ENCODE measurements around the gene MAP4K5. TPM values are rescaled to one million over a fixed set of nuclear protein-coding genes. Genes with fewer than 3 reads are reported as not detected.

Gene MAP4K5
- total and polyA plus RNA-seq, 2 of the 4 experiments (the other 2 are of a cell fraction) = 33.1 to 46.1 TPM

- no peak overlapping the region for H2BK120ac ChIP-seq (ENCODE audit: low read depth, low read length)
- H2AK9ac ChIP-seq (replicated peaks; ENCODE audit: low read depth, low read length, poor library complexity) = no peak overlapping the region
- no peak overlapping the region for H2AK5ac ChIP-seq (ENCODE audit: low read depth, low read length)
- no peak overlapping the region for H2BK5ac ChIP-seq (ENCODE audit: low read depth, low read length, poor library complexity, severe bottlenecking)
- H3K4me1 ChIP-seq (ENCODE audit: control insufficient read depth, insufficient read depth, low read length) = no peaks in the 10 kb centered on the region
- no peak overlapping the region for H4K5ac ChIP-seq (ENCODE audit: low read depth, low read length)
- no peak overlapping the region for H3K4me2 ChIP-seq (ENCODE audit: low read depth, low read length)
- H3K27ac ChIP-seq (ENCODE audit: insufficient read depth, low read length) = no peak overlapping the region
- H4K91ac ChIP-seq (ENCODE audit: insufficient read depth, low read depth, low read length) = no peak overlapping the region
- no peak overlapping the region for H2BK20ac ChIP-seq (ENCODE audit: low read depth, low read length)
- ChIA-PET POLR2A (ENCODE audit: unreplicated experiment) (no interaction called here), CTCF (no interaction called here)
- no peaks in the 10 kb centered on the region for H3K27me3 ChIP-seq (ENCODE audit: control insufficient read depth, insufficient read depth, low read length)
- no peaks in the 10 kb centered on the region; the same call in 1 of the 2 replicates for H3K36me3 ChIP-seq (ENCODE audit: control insufficient read depth, insufficient read depth, low read length)
- intact Hi-C loops (cut with micrococcal nuclease) (no loop called here), dilution Hi-C loops (cut with HindIII; ENCODE audit: low sequenced_read_pairs, unreplicated experiment) (no loop called here), in situ Hi-C loops (cut with MboI; ENCODE audit: low sequenced_read_pairs) (no loop called here)
- no TSS peak for BruUV-seq (replicated peaks)
- DNase-seq = no peak
- H3K9me1 ChIP-seq (ENCODE audit: insufficient read depth, low read length) = peaks cover 5% of the 10 kb centered on the region; the same call in 1 of the 2 replicates
- no peak for ATAC-seq (ENCODE audit: low read depth)
- no peak overlapping the region for H3K18ac ChIP-seq (ENCODE audit: low read depth, low read length)
- H3K4ac ChIP-seq (ENCODE audit: low read depth, low read length) = no peak overlapping the region
- no peak overlapping the region for H2BK15ac ChIP-seq (ENCODE audit: low read depth, low read length)
- H3K9ac ChIP-seq (ENCODE audit: low read depth, low read length) = no peak overlapping the region
- 100% methylated on average over 1 of the region's 9 CpGs; no CpG with 5 or more reads in 1 of the 2 experiments for WGBS, 2 experiments (ENCODE audit: extremely low coverage in 2 of 2, insufficient read length in 1 of 2)
- H3K4me3 ChIP-seq (ENCODE audit: insufficient read depth, low read depth, low read length) = no peak overlapping the region
- peaks cover 0 to 16% of the 10 kb centered on the region in 2 experiments; a peak in 1 of 4 replicates for H3K79me1 ChIP-seq (ENCODE audit: low read depth in 1 of 2, low read length in 2 of 2)
- no peaks in the 10 kb centered on the region for H3K9me3 ChIP-seq (ENCODE audit: control insufficient read depth, insufficient read depth, low read length)
- no peak overlapping the region for H3K23ac ChIP-seq (ENCODE audit: low read depth, low read length)
- no peak overlapping the region for H2AFZ ChIP-seq (replicated peaks; ENCODE audit: low read length, poor library complexity)
- H4K20me1 ChIP-seq (ENCODE audit: insufficient read depth, low read length) = no peaks in the 10 kb centered on the region
- no peak overlapping the region for H3K14ac ChIP-seq (replicated peaks; ENCODE audit: low read depth, low read length)
- no peak overlapping the region for H4K8ac ChIP-seq (ENCODE audit: low read depth in 2 of 2, low read length in 2 of 2)
- H3K56ac ChIP-seq (ENCODE audit: extremely low read depth, insufficient read depth, low read length) = no peak overlapping the region
- TF ChIP-seq FOS (IDR thresholded peaks at IDR 0.05; ENCODE audit: low read depth, low read length) (no peak), RAD21 (IDR thresholded peaks at IDR 0.05; ENCODE audit: low read length) (no peak), ELK1 (IDR thresholded peaks at IDR 0.05; ENCODE audit: borderline replicate concordance, low read depth, low read length) (no peak), RCOR1 (IDR thresholded peaks at IDR 0.05; ENCODE audit: insufficient replicate concordance, low read length) (no peak), MAZ (IDR thresholded peaks at IDR 0.05; ENCODE audit: borderline replicate concordance, low read depth, low read length) (no peak)
Measured at GRCh38 chr14:50389668-50390441, 142.5 kb downstream of the MAP4K5 start.

All from IMR-90 (cell line).